Activated gamma-delta T cell (primary cell): ENCODE measurements around the gene TCF7L2.

Experiments
- DNase-seq: peaks from one replicate; lab custom pipeline; 2025; lab: John Stamatoyannopoulos, UW

TCF7L2 gene

DNA sequence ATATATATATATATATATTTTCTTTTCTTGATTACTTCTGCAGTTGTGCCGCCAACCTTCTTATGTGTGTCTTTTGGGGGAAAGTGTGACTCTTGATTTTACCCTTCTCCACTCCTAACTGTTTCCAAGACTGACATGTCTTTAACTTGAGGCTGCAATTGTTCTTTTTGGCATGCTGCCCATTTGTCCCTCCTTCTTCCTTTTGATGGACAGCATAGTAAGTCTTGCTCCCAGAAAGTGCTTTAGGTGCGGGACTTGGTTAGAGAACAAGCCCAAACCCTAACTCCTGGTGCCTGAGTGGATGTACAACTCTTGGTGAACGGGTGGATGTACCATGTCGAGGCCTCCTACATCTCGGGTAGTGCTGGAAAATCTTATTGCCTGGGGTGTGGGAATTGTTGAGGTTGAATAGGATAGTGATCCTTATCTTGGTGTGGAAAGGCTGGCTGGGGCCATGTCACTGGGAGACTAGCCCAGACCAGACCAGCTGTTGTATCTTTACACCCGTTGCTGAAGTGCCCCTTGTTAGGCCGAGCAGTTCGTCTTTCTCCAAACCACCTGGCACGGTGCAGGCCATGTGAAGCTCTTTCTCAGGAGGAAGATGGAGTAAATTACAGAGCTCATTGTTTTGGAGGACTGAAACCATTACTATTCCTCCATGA, 16.3 kb downstream of the TCF7L2 start:
- no peak for DNase-seq

DNA sequence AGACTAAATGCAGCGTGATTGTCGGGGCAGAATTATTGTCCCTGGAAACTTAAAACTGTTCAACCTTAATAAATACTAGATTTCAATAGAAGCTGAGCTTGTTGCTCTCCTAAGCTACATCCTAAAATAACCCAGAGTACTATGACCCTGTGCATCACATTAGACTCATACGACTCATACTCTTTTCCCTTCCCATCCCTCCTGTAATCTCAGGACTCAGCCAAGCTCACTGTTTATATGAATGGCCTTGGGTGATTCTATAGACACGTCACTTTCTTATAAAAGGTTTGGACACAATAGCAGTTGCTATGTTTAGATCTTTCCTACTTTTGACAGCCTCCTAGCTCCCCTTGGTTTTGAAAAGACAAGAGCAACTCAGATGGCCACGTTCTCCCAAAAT, 17.2 kb downstream of the TCF7L2 start:
- no peak for DNase-seq

DNA sequence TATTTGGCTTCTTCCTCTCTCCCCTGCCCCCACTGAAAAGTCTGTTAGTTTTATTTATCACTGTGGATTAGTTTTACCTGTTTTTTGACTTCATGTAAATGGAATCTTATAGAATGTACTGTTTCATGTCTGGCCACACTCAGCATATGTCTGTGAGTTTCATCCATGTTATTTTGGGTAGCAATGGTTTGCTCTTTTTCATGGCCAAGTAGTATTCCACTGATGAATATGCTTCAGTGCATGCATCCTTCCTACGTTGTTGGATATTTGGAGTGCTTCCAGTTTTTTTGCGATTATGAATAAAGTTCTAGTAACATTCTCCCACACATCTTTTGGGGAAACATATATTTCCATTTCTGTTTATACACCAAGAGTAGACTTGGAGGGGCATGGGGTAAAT, 19.1 kb downstream of the TCF7L2 start:
- no peak for DNase-seq

- no peak for DNase-seq
Observed at GRCh38 chr10:112969542-112969941, 19.5 kb downstream of the TCF7L2 start.

DNA sequence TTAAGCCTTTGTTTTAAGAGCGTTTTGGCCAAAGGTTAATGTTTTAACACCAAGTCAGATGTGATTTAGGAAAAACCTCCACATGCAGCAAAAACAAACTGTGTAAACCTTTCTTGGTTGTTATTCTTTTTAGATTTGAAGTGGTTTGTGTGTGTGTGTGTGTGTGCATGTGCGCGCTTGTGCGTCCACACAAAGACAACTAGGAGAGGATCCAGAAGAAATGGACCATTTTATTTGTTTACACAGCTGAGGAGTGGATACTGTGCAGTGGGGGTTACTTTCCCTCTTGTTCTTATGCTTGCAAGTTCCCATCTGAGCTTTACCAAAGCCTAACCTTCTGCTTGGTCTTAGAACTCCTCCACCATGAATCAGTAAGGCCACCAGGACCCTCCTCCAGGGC, 20.0 kb downstream of the TCF7L2 start:
- no peak for DNase-seq

- no peak for DNase-seq
Observed at GRCh38 chr10:112972606-112973005, 22.6 kb downstream of the TCF7L2 start.

DNA sequence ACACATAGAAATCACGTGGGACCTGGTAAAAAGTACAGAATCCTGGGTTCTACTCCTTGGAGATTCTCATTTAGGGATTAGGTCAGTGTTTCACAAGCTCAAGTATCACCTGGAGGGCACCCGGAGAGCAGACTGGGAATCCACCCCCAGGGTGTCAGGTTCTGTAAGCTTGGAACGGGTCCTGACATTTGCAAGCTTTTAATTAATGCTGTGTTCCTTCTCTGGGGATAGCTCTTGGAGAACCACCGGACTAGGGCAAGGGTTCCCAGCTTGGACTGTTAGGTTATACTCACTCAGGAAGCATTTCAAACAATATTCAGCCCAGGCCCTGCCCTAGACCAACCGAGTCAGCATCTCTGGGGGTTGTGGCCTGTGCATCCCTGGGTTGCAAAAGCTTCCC, 23.0 kb downstream of the TCF7L2 start:
- no peak for DNase-seq

DNA sequence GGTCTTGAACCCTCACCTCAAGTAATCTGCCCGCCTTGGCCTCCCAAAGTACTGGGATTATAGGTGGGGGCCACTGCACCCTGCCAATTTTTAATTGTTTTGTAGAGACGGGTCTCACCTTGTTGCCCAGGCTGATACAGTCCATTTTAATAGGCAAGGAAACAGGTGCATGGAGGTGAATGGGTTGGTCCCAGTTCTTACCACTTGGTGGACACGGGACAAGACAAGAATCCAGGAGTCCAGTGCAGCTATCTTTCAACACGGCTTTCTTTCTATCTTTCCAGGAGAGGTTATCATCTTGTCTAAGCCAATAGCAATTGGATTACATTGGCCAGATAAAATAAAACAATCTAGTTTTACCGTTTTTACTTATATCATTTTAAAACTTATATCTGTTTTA, 23.8 kb downstream of the TCF7L2 start:
- no peak for DNase-seq

- no peak for DNase-seq
Observed at GRCh38 chr10:112977426-112977898, 27.4 kb downstream of the TCF7L2 start.

GRCh38 chr10:112979927-112980326, 29.9 kb downstream of the TCF7L2 start:
- DNase-seq, result no peak

- DNase-seq, result no peak
Observed at GRCh38 chr10:112980937-112981336, 30.9 kb downstream of the TCF7L2 start.

GRCh38 chr10:112981553-112981952, 31.5 kb downstream of the TCF7L2 start:
- DNase-seq, result no peak

DNA sequence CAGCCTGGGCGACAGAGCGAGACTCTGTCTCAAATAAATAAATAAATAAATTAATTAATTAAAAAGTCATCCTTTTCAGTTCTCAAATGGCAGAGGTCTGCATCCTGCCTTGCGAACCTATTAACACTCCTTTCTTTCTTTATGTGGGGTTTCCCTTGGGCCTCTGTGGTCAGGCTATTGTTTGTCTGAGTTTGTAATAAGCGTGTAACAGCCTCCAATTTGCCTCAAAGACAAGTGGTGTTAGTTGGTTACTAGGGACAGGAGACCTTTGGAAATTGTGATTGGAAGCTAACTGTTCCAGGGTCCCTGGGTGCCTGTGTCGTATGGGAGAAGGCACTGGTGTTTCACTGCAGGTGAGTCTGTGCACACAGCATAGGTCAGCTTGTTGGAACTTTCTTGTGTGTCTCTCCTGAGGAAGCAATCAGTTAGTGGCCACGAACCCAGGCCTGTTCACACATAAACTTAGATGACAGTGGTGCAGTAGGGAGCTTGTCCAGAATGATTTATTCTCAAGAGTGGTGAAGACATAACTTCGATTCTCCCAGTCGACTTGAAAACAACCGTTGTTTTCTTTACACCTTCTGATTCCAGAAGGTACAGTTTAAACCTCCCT, 33.5 kb downstream of the TCF7L2 start:
- DNase-seq, result no peak

- DNase-seq, result no peak
Observed at GRCh38 chr10:112984756-112985155, 34.7 kb downstream of the TCF7L2 start.

GRCh38 chr10:112985690-112986543, 35.9 kb downstream of the TCF7L2 start:
- no peak for DNase-seq

GRCh38 chr10:112986544-112987190, 36.6 kb downstream of the TCF7L2 start:
- DNase-seq, result no peak

DNA sequence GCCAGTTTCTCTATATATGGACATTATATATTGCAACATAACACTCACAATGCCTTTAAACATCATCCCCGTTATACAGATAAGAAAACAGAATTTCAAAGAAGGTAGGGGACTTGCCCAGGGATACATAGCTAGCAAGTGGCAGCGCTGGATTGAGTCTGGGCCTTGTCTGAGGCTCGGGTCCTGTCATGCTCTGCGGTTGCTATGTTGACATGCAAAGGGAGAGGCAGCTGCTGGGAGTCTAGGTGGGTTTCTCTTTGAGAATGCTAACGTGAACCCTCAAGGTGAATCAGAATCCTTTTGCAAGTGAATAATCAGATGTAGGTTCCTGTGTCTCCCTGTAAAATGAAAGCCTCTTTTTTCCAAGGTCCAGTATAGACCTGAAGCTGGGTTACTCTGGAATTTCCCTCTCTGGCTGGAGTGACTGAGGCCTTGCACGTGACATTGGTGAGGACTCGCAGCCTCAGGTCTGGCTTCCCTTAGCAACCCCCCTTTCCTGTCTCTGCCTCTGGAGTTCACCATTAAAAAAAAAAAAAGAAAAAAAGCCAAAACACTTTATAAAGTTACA, 38.9 kb downstream of the TCF7L2 start:
- DNase-seq, result no peak

GRCh38 chr10:112989826-112990225, 39.8 kb downstream of the TCF7L2 start:
- no peak for DNase-seq

DNA sequence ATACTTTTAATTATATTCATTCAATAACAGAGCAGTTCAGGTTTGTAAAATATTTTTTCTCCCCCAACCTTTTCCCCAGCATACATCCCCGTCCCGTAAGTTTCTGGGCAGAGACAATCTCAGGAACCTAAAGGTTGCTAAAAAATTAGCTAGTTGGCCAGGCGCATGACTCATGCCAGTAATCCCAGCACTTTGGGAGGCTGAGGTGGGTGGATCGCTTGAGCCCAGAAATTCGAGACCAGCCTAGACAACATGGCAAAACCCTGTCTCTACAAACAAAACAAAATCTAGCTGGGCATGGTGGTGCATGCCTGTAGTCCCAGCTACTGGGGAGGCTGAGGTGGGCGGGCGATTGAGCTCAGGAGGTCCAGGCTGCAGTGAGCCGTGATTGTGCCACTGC, 40.2 kb downstream of the TCF7L2 start:
- no peak for DNase-seq

GRCh38 chr10:112991888-112992491, 41.9 kb downstream of the TCF7L2 start:
- no peak for DNase-seq

- no peak for DNase-seq
Observed at GRCh38 chr10:112996462-112996861, 46.4 kb downstream of the TCF7L2 start.

- DNase-seq, result no peak
Observed at GRCh38 chr10:112999102-112999501, 49.1 kb downstream of the TCF7L2 start.
